K562 (cell line): ENCODE measurements around the gene PRODH. TPM values are rescaled to one million over a fixed set of nuclear protein-coding genes. Genes with fewer than 3 reads are reported as not detected.

Experiments
- ATF3 ChIP-seq, 2 experiments: fragments of 450-650 bp in 1 of 2; sonication (generic) in 1 of 2; formaldehyde crosslinking in 1 of 2; IDR thresholded peaks in 1 of 2; conservative IDR thresholded peaks in 1 of 2; 2 replicates each; pipeline versions ENCODE4 v1.6.1 to v1.8.1; 2016 to 2023; ENCODE audit warnings: mild to moderate bottlenecking in 2 of 2, moderate library complexity in 2 of 2, inconsistent platforms in 1 of 2, missing genetic modification reagents in 1 of 2
- HOMEZ ChIP-seq: fragments of 250-450 bp; sonication (Bioruptor Pico); IDR thresholded peaks from 2 replicates; pipeline ENCODE4 v1.4.0; 2020; ENCODE audit warnings: mild to moderate bottlenecking, moderate library complexity
- POLR2G ChIP-seq: fragments of 200-400 bp; formaldehyde crosslinking; IDR thresholded peaks from 2 replicates; pipeline ENCODE4 v1.6.1; 2017; ENCODE audit warnings: low read depth, mild to moderate bottlenecking, antibody characterized with exemption, low read length, moderate library complexity
- SMAD4 ChIP-seq: fragments of 250-450 bp; sonication (Bioruptor Pico); conservative IDR thresholded peaks from 2 replicates; pipeline ENCODE4 v1.8.0; 2021; ENCODE audit warnings: inconsistent platforms, mild to moderate bottlenecking, moderate library complexity
- SNRNP70 ChIP-seq: fragments of 200-400 bp; formaldehyde crosslinking; optimal IDR thresholded peaks from 2 replicates; pipeline ENCODE3; 2017; ENCODE audit warnings: low read depth, low read length
- TFE3 ChIP-seq: fragments of 450-650 bp; formaldehyde crosslinking; IDR thresholded peaks from 2 replicates; pipeline ENCODE4 v1.4.0; 2020; ENCODE audit warnings: mild to moderate bottlenecking, mixed read lengths
- YY1 ChIP-seq, 3 experiments: IDR thresholded peaks; 2 replicates each; pipeline ENCODE4 v1.6.1; 2011; ENCODE audit warnings: low read length in 2 of 3, mild to moderate bottlenecking in 2 of 3, moderate library complexity in 2 of 3, borderline replicate concordance in 1 of 3, control low read depth in 1 of 3, low read depth in 1 of 3; ENCODE audit not compliant: insufficient read depth in 3 of 3, insufficient replicate concordance in 2 of 3, control insufficient read depth in 1 of 3, insufficient read length in 1 of 3; ENCODE audit errors: extremely low read depth in 1 of 3
- ZNF511 ChIP-seq: sonication (generic); formaldehyde crosslinking; IDR thresholded peaks from 2 replicates; pipeline ENCODE4 v1.8.0; 2022; ENCODE audit warnings: mild to moderate bottlenecking, missing genetic modification reagents
- ZNF639 ChIP-seq, 2 experiments: fragments of 200-800 bp in 1 of 2; sonication (Bioruptor generic) in 1 of 2; sonication (generic) in 1 of 2; formaldehyde crosslinking in 1 of 2; IDR thresholded peaks in 1 of 2; conservative IDR thresholded peaks in 1 of 2; 2 replicates each; pipeline versions ENCODE4 v1.5.0 to v1.6.1; 2016 to 2020; ENCODE audit warnings: missing compliant biosample characterization in 1 of 2, missing genetic modification characterization in 1 of 2, missing genetic modification reagents in 1 of 2
- polyA plus RNA-seq, 8 experiments: library from polyadenylated mRNA; depleted of rRNA in 4 of 8; stranded (reverse) in 5 of 8; unstranded in 3 of 8; fragments of >200 nt; fragmentation: Nextera tagmentation in 2 of 8; fragmentation: Illumina TruSeq in 1 of 8; extraction: Ambion mirVana in 2 of 8; extraction: Trizol in 1 of 8; gene quantifications; 2 replicates each; pipeline versions ENCODE4 v1.2.1 to v1.2.3, GENCODE V29; 2011 to 2014; ENCODE audit warnings: inconsistent platforms in 1 of 8, missing spikeins in 1 of 8
- total RNA-seq, 7 experiments: library from RNA; depleted of rRNA in 6 of 7; stranded (reverse); fragments of >200 nt in 6 of 7; fragmentation: Illumina TruSeq in 2 of 7; extraction: Trizol in 2 of 7; gene quantifications; 2 replicates each; pipeline versions ENCODE4 v1.2.1 to v1.2.3, GENCODE V29; 2011 to 2021; ENCODE audit warnings: low replicate concordance in 1 of 7

Gene PRODH
- total and polyA plus RNA-seq, 9 of the 15 experiments (the other 6 are each of a cell fraction or from before 2014, with no cell fraction given): 0.07 to 0.11 TPM; not detected in 7

- no peak for TF ChIP-seq ATF3 (IDR thresholded peaks at IDR 0.05)
- no peak for TF ChIP-seq ATF3 (CRISPR knock-in tag; conservative IDR thresholded peaks at IDR 0.05)
- no peak for TF ChIP-seq HOMEZ (CRISPR knock-in tag)
- peak; percentile 40; the same call in 1 of the 2 replicates for TF ChIP-seq ZNF511 (CRISPR knock-in tag)
- no peak for TF ChIP-seq YY1 (IDR thresholded peaks at IDR 0.05; ENCODE audit: borderline replicate concordance in 1 of 3, control insufficient read depth in 1 of 3, extremely low read depth in 1 of 3, insufficient read depth in 3 of 3, insufficient read length in 1 of 3, insufficient replicate concordance in 2 of 3, low read depth in 1 of 3, low read length in 2 of 3)
- TF ChIP-seq POLR2G: no peak
- TF ChIP-seq SNRNP70: no peak
- 0 out of 4 replicates have a peak, but pooled peaks of 1 of the 2 experiments have one; percentile 6 for TF ChIP-seq ZNF639 (CRISPR knock-in tag; conservative IDR thresholded peaks at IDR 0.05 in 1 of 2, IDR thresholded peaks at IDR 0.05 in 1 of 2)
- TF ChIP-seq SMAD4: no peak
- TF ChIP-seq TFE3 (CRISPR knock-in tag): no peak
- TF ChIP-seq, all 486 proteins: peak for 6
These were observed 49.7 kb upstream of the PRODH start (continued) for GRCh38 chr22:18985780-18986179.
